K562 (cell line): ENCODE data around the gene LCE1A.

Experiments used
- AFF4 ChIP-seq: sonication (generic); formaldehyde crosslinking; IDR thresholded peaks from 2 replicates; pipeline ENCODE4 v1.8.0; 2023; ENCODE audit warnings: mild to moderate bottlenecking, missing genetic modification reagents
- CREB5 ChIP-seq: fragments of 250-450 bp; sonication (Bioruptor Pico); IDR thresholded peaks from 2 replicates; pipeline ENCODE4 v1.5.0; 2020; ENCODE audit warnings: mild to moderate bottlenecking
- EWSR1 ChIP-seq: fragments of 450-650 bp; IDR thresholded peaks from 2 replicates; pipeline ENCODE4 v1.6.1; 2018; ENCODE audit warnings: borderline replicate concordance, mild to moderate bottlenecking, low read depth, moderate library complexity; ENCODE audit not compliant: partially characterized antibody
- EZH2 ChIP-seq: IDR thresholded peaks from 2 replicates; pipeline ENCODE4 v1.6.1; 2012; ENCODE audit warnings: low read depth, mild to moderate bottlenecking, inconsistent platforms, low read length, borderline replicate concordance
- FIP1L1 ChIP-seq: fragments of 200-400 bp; formaldehyde crosslinking; IDR thresholded peaks from 2 replicates; pipeline ENCODE4 v1.6.1; 2018; ENCODE audit warnings: mild to moderate bottlenecking, low read depth, low read length; ENCODE audit not compliant: poor library complexity, severe bottlenecking
- POLR2AphosphoS5 ChIP-seq: IDR thresholded peaks from 2 replicates; pipeline ENCODE4 v1.6.1; 2011; ENCODE audit warnings: mild to moderate bottlenecking, low read depth, low read length, moderate library complexity; ENCODE audit not compliant: control insufficient read depth, insufficient read depth
- PRPF4 ChIP-seq: fragments of 200-400 bp; formaldehyde crosslinking; IDR thresholded peaks from one replicate; pipeline ENCODE4 v1.6.1; 2017; ENCODE audit warnings: low read length, low read depth, mild to moderate bottlenecking; ENCODE audit not compliant: insufficient read depth, poor library complexity, severe bottlenecking
- TCF7L2 ChIP-seq: fragments of 150-350 bp; IDR thresholded peaks from 2 replicates; pipeline ENCODE4 v1.6.1; 2016; ENCODE audit warnings: low read depth, mild to moderate bottlenecking, low read length, moderate library complexity
- YY1 ChIP-seq, 3 experiments: IDR thresholded peaks; 2 replicates each; pipeline ENCODE4 v1.6.1; 2011; ENCODE audit warnings: low read length in 2 of 3, mild to moderate bottlenecking in 2 of 3, moderate library complexity in 2 of 3, borderline replicate concordance in 1 of 3, control low read depth in 1 of 3, low read depth in 1 of 3; ENCODE audit not compliant: insufficient read depth in 3 of 3, insufficient replicate concordance in 2 of 3, control insufficient read depth in 1 of 3, insufficient read length in 1 of 3; ENCODE audit errors: extremely low read depth in 1 of 3
- ZNF121 ChIP-seq: sonication (generic); formaldehyde crosslinking; conservative IDR thresholded peaks from 2 replicates; pipeline ENCODE4 v1.8.0; 2022; ENCODE audit warnings: missing genetic modification reagents
- TF ChIP-seq, protein P1 (sequence below), 3 experiments: IDR thresholded peaks in 2 of 3; conservative IDR thresholded peaks in 1 of 3; 2 replicates each; pipeline ENCODE4 v1.5.1; 2011 to 2012; ENCODE audit warnings: low read length in 3 of 3, mild to moderate bottlenecking in 3 of 3, control low read depth in 2 of 3, improper control_type of control experiment in 1 of 3, inconsistent platforms in 1 of 3, low read depth in 1 of 3, mixed read lengths in 1 of 3, moderate library complexity in 1 of 3; ENCODE audit not compliant: insufficient read depth in 2 of 3

DNA sequence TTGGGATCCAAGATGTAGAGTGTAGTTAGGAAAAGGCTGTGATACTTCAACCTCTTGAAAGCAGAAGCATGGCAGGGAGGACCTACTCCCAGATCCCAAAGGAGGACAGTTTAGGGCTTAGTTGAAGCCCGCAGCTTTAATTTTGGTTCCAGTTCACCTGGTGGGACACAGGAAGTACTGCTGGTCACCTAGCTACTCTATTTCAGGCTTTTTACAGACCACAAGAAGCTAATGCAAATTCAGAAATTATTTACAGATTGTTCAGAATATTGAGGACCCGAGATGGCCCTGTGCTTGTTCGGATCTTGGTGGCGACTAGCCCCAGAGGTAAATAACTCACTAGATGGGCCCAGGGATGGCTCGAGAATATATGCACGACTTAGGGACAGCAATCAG is 44.5 kb downstream of the LCE1A start:
- no peak for TF ChIP-seq EZH2
- TF ChIP-seq, protein P1, sequence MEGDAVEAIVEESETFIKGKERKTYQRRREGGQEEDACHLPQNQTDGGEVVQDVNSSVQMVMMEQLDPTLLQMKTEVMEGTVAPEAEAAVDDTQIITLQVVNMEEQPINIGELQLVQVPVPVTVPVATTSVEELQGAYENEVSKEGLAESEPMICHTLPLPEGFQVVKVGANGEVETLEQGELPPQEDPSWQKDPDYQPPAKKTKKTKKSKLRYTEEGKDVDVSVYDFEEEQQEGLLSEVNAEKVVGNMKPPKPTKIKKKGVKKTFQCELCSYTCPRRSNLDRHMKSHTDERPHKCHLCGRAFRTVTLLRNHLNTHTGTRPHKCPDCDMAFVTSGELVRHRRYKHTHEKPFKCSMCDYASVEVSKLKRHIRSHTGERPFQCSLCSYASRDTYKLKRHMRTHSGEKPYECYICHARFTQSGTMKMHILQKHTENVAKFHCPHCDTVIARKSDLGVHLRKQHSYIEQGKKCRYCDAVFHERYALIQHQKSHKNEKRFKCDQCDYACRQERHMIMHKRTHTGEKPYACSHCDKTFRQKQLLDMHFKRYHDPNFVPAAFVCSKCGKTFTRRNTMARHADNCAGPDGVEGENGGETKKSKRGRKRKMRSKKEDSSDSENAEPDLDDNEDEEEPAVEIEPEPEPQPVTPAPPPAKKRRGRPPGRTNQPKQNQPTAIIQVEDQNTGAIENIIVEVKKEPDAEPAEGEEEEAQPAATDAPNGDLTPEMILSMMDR (IDR thresholded peaks at IDR 0.05 in 2 of 3, conservative IDR thresholded peaks at IDR 0.05 in 1 of 3; ENCODE audit: insufficient read depth in 2 of 3, low read depth in 1 of 3, low read length in 3 of 3) = no peak
- no peak for TF ChIP-seq TCF7L2
- no peak for TF ChIP-seq AFF4 (CRISPR knock-in tag)
- no peak for TF ChIP-seq YY1 (IDR thresholded peaks at IDR 0.05; ENCODE audit: borderline replicate concordance in 1 of 3, control insufficient read depth in 1 of 3, extremely low read depth in 1 of 3, insufficient read depth in 3 of 3, insufficient read length in 1 of 3, insufficient replicate concordance in 2 of 3, low read depth in 1 of 3, low read length in 2 of 3)
- no peak for TF ChIP-seq CREB5 (CRISPR knock-in tag)
- no peak for TF ChIP-seq PRPF4
- TF ChIP-seq ZNF121 = no peak
- TF ChIP-seq FIP1L1 = no peak
- no peak for TF ChIP-seq EWSR1
- TF ChIP-seq POLR2AphosphoS5 = no peak
